Stimulated activated CD4-positive, alpha-beta T cell treated with anti-CD3 and anti-CD28 coated beads, Interleukin-4, amount 100 ng/mL, for 48 hours (primary cell): Measurements from ENCODE around the gene ITPR1.

Experiments used
- DNase-seq, 2 donors: peaks; one replicate each; pipeline ENCODE4 v3.0.0-alpha.2; 2020; ENCODE audit warnings: low read depth in 2 of 2

The ITPR1 gene

DNA sequence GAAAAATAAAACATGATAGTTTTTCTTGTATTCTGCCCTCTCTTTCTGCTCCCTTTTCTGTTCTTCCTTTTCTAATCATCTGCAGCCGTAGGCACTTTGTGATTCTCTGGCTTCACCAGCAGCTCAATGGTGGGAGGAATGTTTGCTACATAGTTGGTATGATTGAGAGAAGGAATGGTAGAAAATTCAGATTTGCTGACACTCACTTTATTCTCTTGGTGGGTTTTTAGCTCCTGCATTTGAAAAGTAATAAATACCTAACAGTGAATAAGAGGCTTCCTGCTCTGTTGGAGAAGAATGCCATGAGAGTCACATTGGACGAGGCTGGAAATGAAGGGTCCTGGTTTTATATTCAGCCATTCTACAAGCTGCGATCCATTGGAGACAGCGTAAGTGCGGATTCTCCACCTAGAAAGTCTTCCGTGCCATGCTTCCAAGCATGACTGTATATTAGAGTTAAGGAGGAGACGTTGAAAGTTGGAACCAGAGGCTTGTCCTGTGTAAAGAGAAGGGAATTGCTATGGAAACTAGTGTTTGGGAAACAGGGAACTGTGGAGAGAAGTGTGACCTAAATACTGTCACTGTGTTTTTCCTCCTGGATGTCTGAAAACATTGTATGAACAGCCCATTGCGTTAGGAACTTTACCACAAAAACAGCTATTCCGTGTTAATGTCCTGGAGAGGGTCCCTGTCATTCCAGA, 148.9 kb downstream of the ITPR1 start:
- DNase-seq, result no peak

DNA sequence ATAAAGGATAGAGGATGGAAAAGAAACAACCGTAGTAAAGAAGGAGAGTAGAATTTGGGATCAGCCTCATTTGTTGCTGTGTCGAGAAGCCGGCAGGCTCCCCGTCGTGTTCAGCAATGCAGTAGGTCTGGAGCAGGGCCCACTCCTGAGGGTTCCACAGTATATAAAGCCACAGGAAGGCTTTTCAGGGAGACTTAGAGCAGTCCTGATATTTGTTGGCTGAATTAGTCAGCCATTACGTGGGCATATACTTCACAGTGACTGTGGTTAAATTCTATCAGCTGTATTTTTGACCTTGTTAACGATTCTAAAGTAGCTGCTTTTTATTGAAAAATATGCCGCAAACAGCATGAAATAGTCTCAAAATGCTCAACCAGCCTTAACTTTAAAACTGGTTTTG, 149.5 kb downstream of the ITPR1 start:
- DNase-seq, result no peak

DNA sequence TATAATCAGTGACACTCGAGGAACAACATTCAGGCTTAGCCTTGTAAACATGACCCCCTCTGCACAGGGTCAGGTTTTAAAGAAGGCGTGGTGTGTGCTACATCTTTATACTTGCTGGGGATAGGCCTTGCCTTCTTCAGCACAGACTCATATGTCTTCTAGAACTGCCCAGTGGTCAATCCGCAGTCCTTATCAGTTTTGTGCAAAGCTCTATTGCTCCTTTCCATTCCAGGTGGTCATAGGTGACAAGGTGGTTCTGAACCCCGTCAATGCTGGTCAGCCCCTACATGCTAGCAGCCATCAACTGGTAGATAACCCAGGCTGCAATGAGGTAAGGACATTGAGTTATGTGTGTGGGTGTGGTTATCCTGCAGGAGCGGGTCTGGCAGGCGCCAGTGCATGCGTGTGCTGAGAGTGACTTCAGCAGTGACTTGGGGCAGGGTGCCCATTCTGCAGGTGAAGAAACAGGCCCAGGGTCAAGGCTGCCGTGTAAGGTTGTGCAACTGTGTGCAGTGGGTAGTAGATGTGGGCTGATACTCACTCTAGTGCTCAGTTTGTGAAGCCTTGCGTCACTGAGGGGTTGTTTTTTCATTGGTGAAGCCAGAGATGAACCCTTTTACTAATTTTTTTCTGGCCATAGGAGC, 150.9 kb downstream of the ITPR1 start:
- no peak for DNase-seq

DNA sequence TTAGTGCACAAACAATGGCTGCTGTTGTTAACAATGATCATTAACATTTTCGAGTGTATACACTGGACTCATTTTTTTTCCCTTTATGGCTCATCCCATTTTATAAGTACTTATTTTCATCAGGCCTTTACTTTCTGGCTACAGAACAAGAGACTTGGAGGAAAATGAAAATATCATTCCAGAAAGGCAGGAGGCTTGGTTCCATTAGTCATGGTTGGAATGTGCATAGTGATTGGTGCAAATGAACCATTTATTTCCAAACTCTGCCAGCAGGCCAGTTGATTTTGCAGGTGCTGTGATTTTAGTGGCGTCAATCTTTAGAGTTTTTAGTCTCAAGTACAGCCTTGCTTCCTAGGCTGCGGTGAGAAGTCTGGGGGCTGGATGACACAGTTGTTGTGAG, 151.8 kb downstream of the ITPR1 start:
- no peak for DNase-seq

DNA sequence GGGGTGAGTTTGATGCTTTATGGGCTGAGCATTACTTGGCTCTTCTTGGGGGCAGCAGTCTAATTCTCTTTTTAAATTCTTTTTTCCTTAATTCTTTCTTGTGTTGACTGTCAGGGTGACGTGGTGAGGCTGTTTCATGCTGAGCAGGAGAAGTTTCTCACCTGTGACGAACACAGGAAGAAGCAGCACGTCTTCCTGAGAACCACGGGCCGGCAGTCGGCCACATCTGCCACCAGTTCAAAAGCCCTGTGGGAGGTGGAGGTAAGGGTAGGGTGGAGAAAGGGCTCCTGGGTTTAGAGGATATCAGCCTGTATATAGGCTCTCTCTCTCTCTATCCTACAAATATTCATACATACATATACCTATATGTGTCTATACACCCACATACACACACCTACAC, 152.3 kb downstream of the ITPR1 start:
- no peak for DNase-seq

DNA sequence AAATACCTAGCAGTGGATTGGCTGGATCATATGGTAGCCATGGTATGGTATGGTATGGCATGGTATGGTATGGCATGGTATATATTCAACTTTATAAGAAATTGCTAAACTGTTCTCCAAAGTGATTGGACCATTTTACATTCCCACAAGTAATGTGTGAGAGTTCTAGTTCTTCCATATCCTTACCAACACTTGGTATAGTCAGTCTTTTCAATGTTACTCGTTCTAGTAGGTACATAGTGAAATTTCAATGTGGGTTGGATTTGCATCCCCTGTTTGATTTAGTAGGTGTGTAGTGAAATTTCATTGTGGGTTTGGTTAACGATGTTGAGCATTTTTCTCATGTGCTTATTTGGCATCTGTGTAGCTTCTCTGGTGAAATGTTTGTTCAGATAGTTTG, 154.3 kb downstream of the ITPR1 start:
- DNase-seq, result no peak

DNA sequence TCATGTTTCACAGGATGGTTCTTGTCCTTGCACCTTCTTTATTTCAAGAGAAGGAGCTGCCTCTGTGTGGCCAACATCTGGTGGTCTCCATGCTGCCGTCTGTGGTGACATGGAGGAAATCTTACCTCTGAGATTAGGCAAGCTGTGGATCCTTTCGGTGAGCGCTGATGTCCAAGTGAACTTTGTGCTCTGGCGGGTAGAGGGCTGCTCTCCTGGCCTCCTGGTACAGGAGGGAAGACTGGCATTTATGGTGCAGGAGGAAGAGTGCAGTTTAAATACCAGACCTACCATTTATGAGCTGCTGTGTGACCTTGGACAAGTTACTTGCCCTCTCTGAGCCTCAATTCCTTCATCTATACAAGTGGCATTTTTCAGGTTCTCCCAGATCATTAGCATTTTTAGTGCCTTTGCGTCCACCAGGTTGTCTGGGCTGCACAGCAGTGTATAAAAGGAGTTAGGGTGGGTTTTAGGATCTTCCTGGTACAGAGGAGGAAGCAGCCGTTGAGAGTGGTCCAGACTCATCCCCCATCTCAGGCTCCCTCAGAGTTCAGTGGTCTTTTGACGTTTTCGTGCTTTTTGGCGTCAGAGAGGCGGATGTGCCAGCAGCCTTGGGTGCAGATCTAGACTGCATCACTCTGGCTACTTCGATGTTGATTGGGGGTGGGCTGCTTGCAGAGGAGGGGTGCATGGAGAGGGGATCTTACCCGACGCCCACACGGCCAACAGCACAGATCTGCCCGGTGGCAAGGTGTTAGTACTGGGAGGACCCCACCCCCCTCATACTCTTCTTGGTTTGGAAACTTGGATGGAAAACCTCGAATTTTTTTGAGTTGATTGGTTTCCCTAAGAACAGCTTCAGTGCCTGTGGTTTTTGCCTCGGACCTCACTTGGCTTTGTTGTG, 162.2 kb downstream of the ITPR1 start:
- no peak for DNase-seq

DNA sequence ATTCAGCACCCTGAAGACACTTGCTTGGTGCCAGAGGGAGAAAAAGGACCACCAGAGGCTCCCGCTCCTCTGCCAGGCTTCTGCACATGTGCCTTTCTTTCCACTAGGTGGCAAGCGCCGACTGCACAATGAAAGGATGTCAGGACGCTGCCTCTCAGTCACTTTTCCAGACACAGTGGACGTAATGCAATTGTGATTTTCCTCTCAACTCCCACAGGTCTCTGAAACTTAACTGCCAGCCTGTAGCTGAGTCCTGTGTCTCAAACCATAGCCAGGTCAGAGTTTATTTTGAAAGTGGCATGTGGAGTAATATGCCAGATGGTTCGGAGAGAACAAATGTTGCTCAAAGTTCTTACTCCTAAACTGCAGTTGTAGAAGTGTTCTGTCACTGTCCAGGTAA, 162.9 kb downstream of the ITPR1 start:
- DNase-seq, result no peak

DNA sequence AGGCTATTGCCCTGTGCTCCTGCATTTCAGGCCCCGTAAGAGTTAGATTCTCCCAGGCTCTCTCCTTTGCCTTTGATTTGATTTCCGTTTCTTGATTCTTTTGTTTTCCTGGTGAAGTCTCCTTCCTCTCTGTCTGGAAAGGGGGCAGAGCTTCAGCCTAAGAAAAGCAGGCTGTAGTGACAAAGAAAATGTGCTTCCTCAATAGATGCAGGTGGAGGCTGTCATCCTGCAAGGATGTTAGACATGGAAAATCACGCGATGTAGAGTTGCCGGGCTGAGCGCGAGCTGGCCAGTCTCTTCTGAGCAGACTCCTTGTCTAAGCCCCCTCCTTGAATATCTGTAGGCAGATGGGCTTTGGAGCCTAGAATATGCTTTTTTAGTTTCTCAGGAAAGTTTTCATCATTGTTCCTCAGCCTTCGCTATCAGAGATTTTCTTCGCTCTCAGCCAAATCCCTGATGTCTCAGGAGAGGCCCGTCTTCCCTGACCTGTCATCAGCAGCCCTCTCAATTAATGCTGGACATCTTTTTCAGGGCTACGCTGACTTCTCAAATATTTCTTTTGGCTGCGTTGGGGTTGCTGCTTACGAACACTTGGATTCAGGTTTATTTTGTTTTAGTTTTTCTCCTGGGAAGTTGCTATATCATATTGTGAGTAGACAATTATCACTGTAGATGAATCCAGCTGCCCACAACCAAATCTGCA, 163.6 kb downstream of the ITPR1 start:
- no peak for DNase-seq

DNA sequence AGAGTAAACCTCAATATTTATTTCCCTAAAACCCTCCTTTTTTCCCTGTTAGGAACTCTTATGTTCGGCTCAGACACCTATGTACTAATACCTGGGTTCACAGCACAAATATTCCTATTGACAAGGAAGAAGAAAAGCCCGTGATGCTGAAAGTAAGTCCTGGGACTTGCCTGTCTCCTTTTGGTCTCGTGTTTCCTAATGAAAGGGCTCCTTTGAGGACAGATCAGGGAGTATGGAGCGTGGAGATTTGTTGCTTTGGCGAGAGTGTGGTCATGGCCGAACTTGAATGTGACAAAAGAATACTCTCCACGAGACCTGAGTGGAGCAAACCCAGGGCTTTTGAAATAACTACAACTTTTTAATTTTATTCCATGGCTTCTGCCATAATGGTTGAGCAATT, 167.8 kb downstream of the ITPR1 start:
- DNase-seq, result no peak

DNA sequence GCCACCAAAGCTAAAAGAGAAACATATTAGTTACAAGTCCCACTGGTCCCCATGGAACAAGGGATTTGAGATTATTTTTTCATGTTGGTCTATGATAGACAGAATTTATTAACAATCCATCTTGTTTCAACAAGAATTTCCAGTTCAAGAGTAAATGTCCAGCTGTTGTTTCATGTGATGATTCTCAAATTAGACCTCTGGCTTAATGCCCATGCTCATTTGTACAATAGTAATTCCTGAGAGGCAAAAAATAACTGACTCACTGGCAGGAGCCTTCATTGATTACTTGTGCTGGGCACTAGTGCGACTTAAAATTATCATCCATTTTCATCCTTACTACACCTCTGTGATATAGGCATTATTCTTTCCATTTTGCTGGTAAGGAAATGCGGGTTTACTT, 171.3 kb downstream of the ITPR1 start:
- no peak for DNase-seq

DNA sequence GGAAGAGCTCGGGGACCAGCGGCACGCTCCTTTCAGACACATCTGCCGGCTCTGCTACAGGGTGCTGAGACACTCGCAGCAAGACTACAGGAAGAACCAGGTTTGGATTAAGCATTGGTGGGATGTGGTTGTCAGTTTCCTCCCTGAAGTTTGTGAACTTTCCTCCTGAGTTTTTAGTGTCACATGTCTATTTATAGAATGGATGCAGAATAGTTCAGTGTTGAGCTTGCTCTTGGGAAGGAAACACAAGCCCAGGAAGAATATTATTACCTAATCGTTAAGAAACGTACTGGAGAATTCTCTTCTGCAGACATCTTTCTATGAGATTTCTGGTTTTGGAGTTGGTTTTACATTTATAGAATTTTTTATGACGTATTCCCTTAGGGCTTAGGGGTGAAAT, 172.0 kb downstream of the ITPR1 start:
- no peak for DNase-seq

DNA sequence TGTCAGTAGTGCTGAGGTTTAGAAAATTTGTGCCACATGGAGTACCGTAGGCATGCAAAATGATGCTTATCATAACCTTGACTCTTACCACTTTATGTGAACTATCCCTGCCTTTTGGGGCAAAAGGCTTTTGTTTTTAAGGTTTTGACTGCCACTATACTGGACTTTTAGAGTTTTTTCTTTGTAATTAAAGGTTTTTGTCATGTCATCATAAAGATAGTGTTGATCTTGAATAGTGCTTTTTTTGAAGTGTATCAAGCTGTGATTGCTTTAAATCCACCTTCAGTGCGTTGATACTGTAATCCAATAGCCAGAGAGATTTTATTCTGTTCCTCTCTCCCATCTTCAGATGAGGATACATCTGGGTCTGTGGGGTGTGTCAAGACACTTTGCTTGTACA, 172.9 kb downstream of the ITPR1 start:
- no peak for DNase-seq

DNA sequence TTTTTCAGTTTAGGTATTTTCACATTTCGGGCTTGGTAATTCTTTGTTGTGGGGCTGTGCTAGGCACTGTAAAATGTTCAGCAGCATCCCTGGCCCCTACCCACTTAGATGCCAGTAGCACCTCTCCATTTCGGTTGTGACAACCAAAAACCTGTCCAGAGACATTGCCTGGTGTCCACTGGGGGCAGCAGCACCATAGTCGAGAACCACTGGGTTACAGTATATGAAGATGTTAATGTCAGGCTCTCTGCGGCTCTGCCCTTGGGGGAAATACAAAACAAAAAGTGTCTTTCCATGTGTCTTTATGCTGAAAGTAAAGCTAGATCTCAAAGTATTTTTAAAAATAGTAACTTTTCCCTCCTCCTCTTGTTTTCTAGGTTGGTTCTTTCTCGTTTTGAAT, 177.2 kb downstream of the ITPR1 start:
- no peak for DNase-seq

DNA sequence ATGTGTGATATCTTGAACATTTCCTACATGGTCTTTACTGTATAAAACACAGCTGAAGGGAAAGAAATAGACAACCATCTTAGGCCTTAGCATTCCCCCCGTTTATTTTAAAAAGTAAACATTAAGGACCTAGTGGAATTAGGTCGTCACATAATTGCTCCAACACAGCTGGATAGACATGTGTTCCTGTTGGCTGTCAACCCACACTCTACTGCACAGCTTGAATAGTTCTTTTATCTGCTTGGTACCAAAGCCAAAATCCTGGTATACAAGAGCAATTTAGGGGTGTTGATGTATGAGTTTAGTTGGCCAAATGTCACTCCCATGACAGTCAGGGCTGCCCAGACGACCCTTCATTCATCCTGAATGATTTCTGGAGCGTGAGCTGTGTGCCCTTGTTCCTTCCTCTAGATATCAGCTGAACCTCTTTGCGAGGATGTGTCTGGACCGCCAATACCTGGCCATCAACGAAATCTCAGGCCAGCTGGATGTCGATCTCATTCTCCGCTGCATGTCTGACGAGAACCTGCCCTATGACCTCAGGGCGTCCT, 179.7 kb downstream of the ITPR1 start:
- DNase-seq, result no peak

DNA sequence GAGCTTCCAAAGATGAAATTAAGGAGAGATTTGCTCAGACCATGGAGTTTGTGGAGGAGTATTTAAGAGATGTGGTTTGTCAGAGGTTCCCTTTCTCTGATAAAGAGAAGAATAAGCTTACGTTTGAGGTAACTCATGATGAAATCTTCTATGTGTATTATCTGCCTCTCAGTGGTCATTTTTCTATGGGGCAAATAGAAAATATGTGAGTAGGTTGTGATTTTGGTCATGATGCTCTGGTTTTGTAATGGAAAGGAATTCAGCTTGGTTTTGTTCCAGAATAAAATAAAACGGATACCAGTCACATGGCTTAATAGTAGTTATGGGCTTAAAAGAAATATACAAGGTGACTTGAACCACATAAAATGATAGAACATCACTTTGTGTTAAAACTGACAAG, 181.1 kb downstream of the ITPR1 start:
- DNase-seq, result no peak

DNA sequence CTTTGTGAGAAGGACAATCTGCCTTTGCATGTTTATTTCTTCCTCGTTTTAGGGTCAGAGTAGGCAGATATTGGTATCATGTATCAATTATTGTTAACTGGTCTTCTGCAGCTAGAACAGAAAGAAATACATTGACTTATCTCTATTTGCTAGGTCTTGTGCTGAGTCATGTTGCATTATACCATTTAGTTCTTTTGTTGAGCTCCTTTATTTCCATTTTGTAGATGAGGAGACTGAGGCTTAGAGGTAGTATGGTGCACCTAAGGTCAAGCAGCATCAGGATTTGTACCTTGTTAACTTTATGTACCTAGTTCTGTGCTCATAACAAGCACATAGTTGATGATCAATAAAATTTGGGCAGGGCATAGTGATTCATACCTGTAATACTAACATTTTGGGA, 182.6 kb downstream of the ITPR1 start:
- no peak for DNase-seq

DNA sequence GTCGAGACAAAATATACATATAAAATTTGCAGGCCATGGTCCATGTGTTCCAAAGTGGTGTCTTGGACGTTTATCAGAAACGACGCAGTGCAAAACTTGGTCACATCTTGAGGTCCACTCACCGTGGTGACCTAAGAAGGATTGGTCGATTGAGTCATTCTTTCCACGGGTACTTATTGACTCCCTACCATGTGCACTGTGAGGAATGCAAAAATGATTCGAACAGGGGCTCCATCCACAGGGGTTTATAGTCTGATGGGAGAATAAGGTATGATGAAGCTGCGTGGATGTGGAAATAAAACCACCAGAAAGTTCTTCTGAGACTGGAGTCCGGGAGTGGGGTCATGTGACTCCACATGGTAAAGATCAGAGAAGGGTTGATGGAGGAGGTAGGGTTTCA, 185.2 kb downstream of the ITPR1 start:
- DNase-seq, result no peak

DNA sequence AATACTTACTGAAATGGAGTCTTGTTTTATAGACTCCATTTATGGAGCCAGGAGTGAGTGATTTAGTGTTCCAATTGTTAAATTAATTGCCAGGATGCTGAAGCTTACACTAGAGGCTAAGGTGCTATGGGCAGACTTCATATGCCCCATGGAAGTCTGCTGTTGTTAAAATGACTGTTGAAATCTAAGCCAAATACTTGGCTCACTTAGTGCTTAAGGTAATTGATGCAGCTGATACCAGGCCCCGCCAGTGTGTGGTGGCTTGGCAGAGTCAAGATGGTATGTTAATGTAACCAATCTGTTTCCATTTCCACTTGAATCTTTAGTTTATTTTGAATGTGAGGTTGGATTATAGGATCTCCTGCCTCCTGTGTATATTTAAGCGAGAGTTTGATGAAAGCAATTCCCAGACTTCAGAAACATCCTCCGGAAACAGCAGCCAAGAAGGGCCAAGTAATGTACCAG, 187.1 kb downstream of the ITPR1 start:
- no peak for DNase-seq

DNA sequence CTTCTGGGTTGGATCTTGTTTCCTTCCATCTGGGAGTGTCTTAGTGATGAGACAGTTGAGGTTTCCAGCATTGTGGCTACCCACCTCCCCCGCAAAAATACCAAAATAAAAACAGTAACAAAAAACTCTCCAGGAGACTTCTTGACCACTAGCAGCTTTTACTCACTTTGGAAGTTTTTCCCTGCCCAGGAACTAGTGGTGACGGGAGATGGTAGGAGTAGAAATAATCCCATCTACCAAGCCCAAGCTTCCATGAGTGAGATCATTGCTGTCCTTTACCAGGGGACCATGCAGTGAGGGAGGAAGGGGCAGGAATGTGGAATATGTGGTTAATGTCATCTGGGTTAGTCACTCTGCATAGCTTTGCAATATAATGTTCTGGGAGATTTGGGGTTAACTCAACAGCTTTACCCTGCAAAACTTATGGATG, 187.7 kb downstream of the ITPR1 start:
- DNase-seq, result no peak

DNA sequence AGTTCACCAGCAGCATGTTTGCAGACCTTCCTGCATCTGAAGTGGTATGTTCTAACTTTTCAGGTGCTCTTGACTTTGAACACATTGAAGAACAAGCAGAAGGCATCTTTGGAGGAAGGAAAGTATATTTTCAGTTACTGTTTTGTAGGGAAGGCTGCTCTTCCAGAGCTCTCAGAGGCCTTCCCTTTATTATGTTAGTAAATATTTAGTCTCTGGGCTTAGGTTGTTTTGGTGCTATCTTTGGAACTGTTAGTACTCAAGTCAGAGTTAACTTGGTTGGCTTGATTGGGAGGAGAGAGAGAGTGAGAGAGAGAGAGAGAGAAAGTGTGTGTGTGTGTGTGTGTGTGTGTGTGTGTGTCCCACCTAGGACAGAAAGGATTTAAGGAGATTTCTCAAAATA, 188.2 kb downstream of the ITPR1 start:
- no peak for DNase-seq

DNA sequence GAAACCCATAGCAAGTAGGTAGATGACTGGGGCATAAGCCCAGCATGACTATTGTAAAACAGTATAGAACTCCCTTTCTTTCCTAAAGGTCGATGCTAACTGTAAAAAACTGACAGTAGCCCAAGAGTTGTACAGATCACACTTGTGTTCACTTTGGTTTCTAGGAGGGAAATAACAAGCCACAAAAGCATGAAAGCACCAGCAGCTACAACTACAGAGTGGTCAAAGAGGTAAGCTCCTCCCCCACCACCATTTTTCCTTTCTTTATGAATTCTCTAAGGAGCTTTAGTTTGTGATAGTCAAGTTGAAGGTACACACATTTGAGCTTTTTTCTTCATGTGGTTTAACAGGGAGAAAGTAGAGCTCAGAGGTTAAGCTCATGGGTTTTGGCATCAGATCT, 191.0 kb downstream of the ITPR1 start:
- no peak for DNase-seq
